HCT116 (cell line): ENCODE measurements around the gene KRTAP12-2. TPM values are rescaled to one million over a fixed set of nuclear protein-coding genes. Genes with fewer than 3 reads are reported as not detected.
"Not testable (repeated sequence)": the region's sequence is repeated elsewhere in the genome, so short reads cannot be mapped to it uniquely, and the experiment has no call there.

ENCODE experiments used
- ATAC-seq: fragments of 200-7000 bp; cut with Tn5 transposase; 2 replicates; pipeline ENCODE4 v1.9.1; 2020; ENCODE audit warnings: mild to moderate bottlenecking, moderate library complexity
- BruUV-seq: library from RNA; stranded (reverse); fragments of 400-500 nt; replicated peaks from 2 replicates; lab custom pipeline; 2021; lab: Mats Ljungman, UMichigan
- CTCF ChIA-PET: fragments of 300-600 bp; sonication (Branson Sonifier 250); formaldehyde crosslinking; loops from one replicate; lab custom pipeline; 2021; ENCODE audit warnings: antibody characterized with exemption; lab: Charles Lee
- POLR2A ChIA-PET: fragments of 300-600, 350-600 bp; sonication (Branson Sonifier 250); formaldehyde crosslinking; loops from one replicate; lab custom pipeline; 2021; ENCODE audit warnings: antibody characterized with exemption; lab: Charles Lee
- RAD21 ChIA-PET, 2 experiments: fragments of 300-600 bp; sonication (Branson Sonifier 250); formaldehyde crosslinking; loops; one replicate each; lab custom pipeline; 2023; ENCODE audit warnings: low total read pairs in 2 of 2; ENCODE audit not compliant: uncharacterized antibody in 2 of 2, unreplicated experiment in 2 of 2, low non-redundant PET in 1 of 2; lab: Charles Lee
- DNase-seq: peaks from one replicate; pipeline ENCODE4 v3.0.0-alpha.2; 2010; ENCODE audit warnings: low read depth, low spot score
- H2AFZ ChIP-seq: fragments of 200-600 bp; shearing (Covaris generic), sonication (generic); 2 replicates; pipeline ENCODE4 v1.6.1; 2017; ENCODE audit warnings: low read depth, mixed run types, mixed read lengths, antibody characterized with exemption, low read length; ENCODE audit not compliant: poor library complexity, severe bottlenecking
- H3K27ac ChIP-seq: 2 replicates; pipeline ENCODE4 v1.5.1; 2012; ENCODE audit warnings: low read depth, low read length
- H3K27me3 ChIP-seq: fragments of 200-600 bp; sonication (generic); 2 replicates; pipeline ENCODE4 v1.6.1; 2016; ENCODE audit warnings: mixed run types, low read length, mixed read lengths; ENCODE audit not compliant: insufficient read depth
- H3K36me3 ChIP-seq, 2 experiments: fragments of 200-500 bp in 1 of 2; fragments of 200-600 bp in 1 of 2; sonication (Bioruptor generic) in 1 of 2; sonication (generic) in 1 of 2; 2 replicates each; pipeline versions ENCODE4 v1.5.1 to v1.6.1; 2014 to 2016; ENCODE audit warnings: low read length in 2 of 2, inconsistent platforms in 1 of 2, mixed read lengths in 1 of 2, mixed run types in 1 of 2; ENCODE audit not compliant: insufficient read depth in 2 of 2, control insufficient read depth in 1 of 2
- H3K4me1 ChIP-seq, 2 experiments: fragments of 200-600 bp in 1 of 2; sonication (generic) in 1 of 2; 2 replicates each; pipeline versions ENCODE4 v1.5.1 to v1.6.1; 2012 to 2017; ENCODE audit warnings: low read length in 2 of 2, inconsistent platforms in 1 of 2, mild to moderate bottlenecking in 1 of 2, mixed read lengths in 1 of 2, mixed run types in 1 of 2, moderate library complexity in 1 of 2; ENCODE audit not compliant: insufficient read depth in 2 of 2, control insufficient read depth in 1 of 2
- H3K4me2 ChIP-seq: fragments of 200-600 bp; sonication (generic); 2 replicates; pipeline ENCODE4 v1.6.1; 2017; ENCODE audit warnings: mixed run types, low read length, mixed read lengths
- H3K4me3 ChIP-seq, 2 experiments: fragments of 200-600 bp in 1 of 2; sonication (generic) in 1 of 2; replicated peaks in 1 of 2; 2 replicates each; pipeline ENCODE4 v1.5.1; 2011 to 2016; ENCODE audit warnings: low read length in 2 of 2, control low read depth in 1 of 2, low read depth in 1 of 2, mild to moderate bottlenecking in 1 of 2, mixed read lengths in 1 of 2, mixed run types in 1 of 2
- H3K79me2 ChIP-seq: fragments of 200-600 bp; sonication (generic); 2 replicates; pipeline ENCODE4 v1.6.1; 2017; ENCODE audit warnings: mild to moderate bottlenecking, mixed run types, low read length, moderate library complexity, mixed read lengths; ENCODE audit not compliant: insufficient read depth
- H3K9ac ChIP-seq: fragments of 200-600 bp; sonication (generic); 2 replicates; pipeline ENCODE4 v1.6.1; 2016; ENCODE audit warnings: low read length, mixed read lengths
- H3K9me2 ChIP-seq: fragments of 200-600 bp; sonication (generic), shearing (Covaris generic); 2 replicates; pipeline ENCODE4 v1.6.1; 2017; ENCODE audit warnings: mixed run types, mild to moderate bottlenecking, moderate library complexity; ENCODE audit not compliant: insufficient read depth
- H3K9me3 ChIP-seq, 2 experiments: fragments of 200-500 bp in 1 of 2; fragments of 200-600 bp in 1 of 2; sonication (Bioruptor generic) in 1 of 2; sonication (generic) in 1 of 2; 2 replicates each; pipeline ENCODE4 v1.6.1; 2014 to 2017; ENCODE audit warnings: low read length in 2 of 2, mixed read lengths in 2 of 2, inconsistent platforms in 1 of 2, low read depth in 1 of 2, mild to moderate bottlenecking in 1 of 2, mixed run types in 1 of 2, moderate library complexity in 1 of 2; ENCODE audit not compliant: control insufficient read depth in 1 of 2, insufficient read depth in 1 of 2
- H4K20me1 ChIP-seq: fragments of 200-600 bp; sonication (generic), shearing (Covaris generic); 2 replicates; pipeline ENCODE4 v1.6.1; 2017; ENCODE audit warnings: mixed run types, mild to moderate bottlenecking, moderate library complexity; ENCODE audit not compliant: insufficient read depth
- CEBPB ChIP-seq: IDR thresholded peaks from 2 replicates; pipeline ENCODE4 v1.6.1; 2012; ENCODE audit warnings: low read depth
- SIN3A ChIP-seq: IDR thresholded peaks from 2 replicates; pipeline ENCODE4 v1.6.1; 2012; ENCODE audit warnings: low read depth
- intact Hi-C: fragments of 100-400 bp; cut with micrococcal nuclease; formaldehyde crosslinking; loops from 2 replicates; pipeline ENCODE4 v1.10.0; 2022
- total RNA-seq: library from RNA; stranded (reverse); gene quantifications from one replicate; pipeline ENCODE4 v1.2.1, GENCODE V29; 2021; ENCODE audit not compliant: unreplicated experiment
- TF ChIP-seq, protein P1 (sequence below): IDR thresholded peaks from 2 replicates; pipeline ENCODE4 v1.6.1; 2011; ENCODE audit warnings: mild to moderate bottlenecking, low read length, moderate library complexity; ENCODE audit not compliant: insufficient replicate concordance; ENCODE audit errors: extremely low read depth
- TF ChIP-seq, protein P2 (sequence below): IDR thresholded peaks from 2 replicates; pipeline ENCODE4 v1.6.1; 2012
- TF ChIP-seq, protein P3 (sequence below): IDR thresholded peaks from 2 replicates; pipeline ENCODE4 v1.6.1; 2012

Gene KRTAP12-2
- total RNA-seq, 1 experiment from 2014 or later: not detected

DNA sequence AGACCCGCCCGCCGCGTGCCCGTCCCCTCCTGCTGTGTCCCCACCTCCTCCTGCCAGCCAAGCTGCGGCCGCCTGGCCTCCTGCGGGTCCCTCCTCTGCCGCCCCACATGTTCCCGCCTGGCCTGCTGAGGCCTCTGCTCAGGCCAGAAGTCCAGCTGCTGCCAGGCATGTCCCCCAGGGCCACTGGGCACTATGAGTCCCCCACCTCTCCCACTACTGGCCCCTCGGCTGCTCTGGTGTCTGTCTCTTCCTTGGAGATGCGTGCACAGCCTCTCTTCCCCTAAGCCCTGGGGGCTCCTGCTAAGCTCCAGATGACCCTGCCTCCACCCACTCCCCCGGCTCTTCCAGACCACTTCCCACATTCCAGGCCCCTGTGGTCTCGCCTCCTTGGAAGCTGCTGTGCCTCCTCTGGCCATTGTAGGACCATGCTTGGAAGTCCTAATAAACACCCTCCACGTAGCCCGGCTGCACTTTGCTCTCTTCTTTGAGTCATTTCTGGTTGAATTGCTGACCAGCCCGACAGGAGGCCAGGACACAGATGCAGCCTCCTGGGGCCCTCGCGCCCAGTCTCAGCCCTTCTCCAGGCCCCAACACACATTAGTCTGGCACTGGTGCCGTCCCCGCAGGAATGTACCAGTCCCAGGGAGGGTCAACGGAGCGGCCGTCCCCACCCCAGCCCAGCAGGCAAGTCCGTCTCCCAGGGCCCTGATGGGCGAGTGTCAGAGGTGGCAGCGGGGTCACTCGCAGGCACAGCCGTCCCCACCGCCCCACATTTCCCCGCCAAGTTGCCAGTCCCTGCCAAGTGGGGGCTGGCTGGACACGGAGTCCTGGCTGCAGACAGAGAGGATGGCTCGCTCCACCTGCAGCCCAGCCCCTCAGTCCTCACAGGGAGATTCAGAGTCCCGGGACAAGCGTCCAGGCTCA, 31.3 kb upstream of the KRTAP12-2 start:
- H3K9ac ChIP-seq: no peak overlapping the region
- TF ChIP-seq, protein P1, sequence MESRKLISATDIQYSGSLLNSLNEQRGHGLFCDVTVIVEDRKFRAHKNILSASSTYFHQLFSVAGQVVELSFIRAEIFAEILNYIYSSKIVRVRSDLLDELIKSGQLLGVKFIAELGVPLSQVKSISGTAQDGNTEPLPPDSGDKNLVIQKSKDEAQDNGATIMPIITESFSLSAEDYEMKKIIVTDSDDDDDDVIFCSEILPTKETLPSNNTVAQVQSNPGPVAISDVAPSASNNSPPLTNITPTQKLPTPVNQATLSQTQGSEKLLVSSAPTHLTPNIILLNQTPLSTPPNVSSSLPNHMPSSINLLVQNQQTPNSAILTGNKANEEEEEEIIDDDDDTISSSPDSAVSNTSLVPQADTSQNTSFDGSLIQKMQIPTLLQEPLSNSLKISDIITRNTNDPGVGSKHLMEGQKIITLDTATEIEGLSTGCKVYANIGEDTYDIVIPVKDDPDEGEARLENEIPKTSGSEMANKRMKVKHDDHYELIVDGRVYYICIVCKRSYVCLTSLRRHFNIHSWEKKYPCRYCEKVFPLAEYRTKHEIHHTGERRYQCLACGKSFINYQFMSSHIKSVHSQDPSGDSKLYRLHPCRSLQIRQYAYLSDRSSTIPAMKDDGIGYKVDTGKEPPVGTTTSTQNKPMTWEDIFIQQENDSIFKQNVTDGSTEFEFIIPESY: no peak
- TF ChIP-seq CEBPB (no peak), SIN3A (no peak)
- TF ChIP-seq, protein P2, sequence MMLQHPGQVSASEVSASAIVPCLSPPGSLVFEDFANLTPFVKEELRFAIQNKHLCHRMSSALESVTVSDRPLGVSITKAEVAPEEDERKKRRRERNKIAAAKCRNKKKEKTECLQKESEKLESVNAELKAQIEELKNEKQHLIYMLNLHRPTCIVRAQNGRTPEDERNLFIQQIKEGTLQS: no peak
- TF ChIP-seq, protein P3, sequence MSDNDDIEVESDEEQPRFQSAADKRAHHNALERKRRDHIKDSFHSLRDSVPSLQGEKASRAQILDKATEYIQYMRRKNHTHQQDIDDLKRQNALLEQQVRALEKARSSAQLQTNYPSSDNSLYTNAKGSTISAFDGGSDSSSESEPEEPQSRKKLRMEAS: no peak
- TF ChIP-seq, all 23 proteins: peak for 0
- Histone ChIP-seq H3K9me2 (no peaks in the 10 kb centered on the region), H4K20me1 (no peaks in the 10 kb centered on the region), H3K9me3 (peaks cover 4 to 10% of the 10 kb centered on the region in 2 experiments; a peak in 1 of 4 replicates), H3K27ac (no peak overlapping the region), H2AFZ (no peak overlapping the region), H3K36me3 (no peaks in the 10 kb centered on the region), H3K79me2 (no peaks in the 10 kb centered on the region), H3K4me1 (no peaks in the 10 kb centered on the region), H3K4me2 (no peak overlapping the region), H3K4me3 (no peak overlapping the region), H3K27me3 (peaks cover 10% of the 10 kb centered on the region; the same call in 1 of the 2 replicates)
- ChIA-PET CTCF (no interaction called here), RAD21 (no interaction called here), POLR2A (no interaction called here)
- DNase-seq: no peak
- ATAC-seq: no peak
- BruUV-seq: no TSS peak
- intact Hi-C loops: no loop called here

DNA sequence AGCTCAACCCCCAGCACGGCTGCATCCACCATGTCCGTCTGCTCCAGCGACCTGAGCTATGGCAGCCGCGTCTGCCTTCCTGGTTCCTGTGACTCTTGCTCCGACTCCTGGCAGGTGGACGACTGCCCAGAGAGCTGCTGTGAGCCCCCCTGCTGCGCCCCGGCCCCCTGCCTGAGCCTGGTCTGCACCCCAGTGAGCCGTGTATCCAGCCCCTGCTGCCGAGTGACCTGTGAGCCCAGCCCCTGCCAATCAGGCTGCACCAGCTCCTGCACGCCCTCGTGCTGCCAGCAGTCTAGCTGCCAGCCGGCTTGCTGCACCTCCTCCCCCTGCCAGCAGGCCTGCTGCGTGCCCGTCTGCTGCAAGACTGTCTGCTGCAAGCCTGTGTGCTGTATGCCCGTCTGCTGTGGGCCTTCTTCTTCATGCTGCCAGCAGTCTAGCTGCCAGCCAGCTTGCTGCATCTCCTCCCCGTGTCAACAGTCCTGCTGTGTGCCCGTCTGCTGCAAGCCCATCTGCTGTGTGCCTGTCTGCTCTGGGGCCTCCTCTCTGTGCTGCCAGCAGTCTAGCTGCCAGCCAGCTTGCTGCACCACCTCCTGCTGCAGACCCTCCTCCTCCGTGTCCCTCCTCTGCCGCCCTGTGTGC, 30.6 kb upstream of the KRTAP12-2 start, which contains the start of gene KRTAP10-12:
TSS of gene KRTAP10-12 (plus strand) at position 1 of the 639 bp plus-strand sequence. CDS start at position 31, 30 bp downstream.
- H3K4me1 ChIP-seq, DNase-seq, RAD21 ChIA-PET, H3K4me3 ChIP-seq, H3K9ac ChIP-seq, BruUV-seq, H3K9me2 ChIP-seq, H2AFZ ChIP-seq, H4K20me1 ChIP-seq, H3K27ac ChIP-seq, H3K36me3 ChIP-seq, H3K79me2 ChIP-seq, ATAC-seq, intact Hi-C loops, H3K4me2 ChIP-seq, CTCF ChIA-PET: not testable (repeated sequence)
- Histone ChIP-seq H3K9me3 (peaks cover 4 to 14% of the 10 kb centered on the region in 2 experiments; a peak in 2 of 4 replicates), H3K27me3 (peaks cover 10% of the 10 kb centered on the region; the same call in 1 of the 2 replicates)
- POLR2A ChIA-PET: interaction anchor here (0.6 kb wide), 1 partner anchor 1798 kb away, joined by 5 read pairs; no protein-coding TSS in a partner anchor
